Adrenal gland (tissue), 5 donors: Measurements from ENCODE around the gene XPR1.

Source experiments
- CTCF ChIP-seq, 6 experiments: fragments of 450-650 bp in 4 of 6; fragments of 200-600 bp in 2 of 6; sonication (generic) in 1 of 6; IDR thresholded peaks; 1 replicate in 5 of 6; 2 replicates in 1 of 6; pipeline versions ENCODE4 v1.5.1 to v1.8.0; 2016 to 2021; ENCODE audit warnings: antibody characterized with exemption in 6 of 6, mild to moderate bottlenecking in 2 of 6, moderate library complexity in 1 of 6
- POLR2A ChIP-seq, 2 donors: fragments of 450-650 bp; IDR thresholded peaks; one replicate each; pipeline ENCODE4 v1.6.1; 2017; ENCODE audit warnings: antibody characterized with exemption in 2 of 2, mild to moderate bottlenecking in 2 of 2, moderate library complexity in 1 of 2
- donor health status: DM: no; HTN: no; CAD: no.

- TF ChIP-seq CTCF (IDR thresholded peaks at IDR 0.05): no peak
- TF ChIP-seq POLR2A (IDR thresholded peaks at IDR 0.05): no peak
Observed at GRCh38 chr1:180842491-180843275, 210.9 kb downstream of the XPR1 start.
